ENCODE results near the gene DYRK4. TPM values are rescaled to one million over a fixed set of nuclear protein-coding genes. Genes with fewer than 3 reads are reported as not detected.

DYRK4 gene
- total RNA-seq, 1 experiment from 2014 or later = 34.0 TPM

- DNase-seq (ENCODE audit: low spot score) = no peak
These were observed 45.0 kb downstream of the DYRK4 start for GRCh38 chr12:4607056-4607455.

GRCh38 chr12:4609071-4609470, 47.1 kb downstream of the DYRK4 start:
- DNase-seq (ENCODE audit: low spot score) = no peak
- in situ Hi-C loops (cut with HindIII; ENCODE audit: low sequenced_read_pairs) = no loop called here

More at GRCh38 chr12:4607056-4607455, 45.0 kb downstream of the DYRK4 start:
- in situ Hi-C loops (cut with HindIII; ENCODE audit: low sequenced_read_pairs) = no loop called here

GRCh38 chr12:4610481-4610880, 48.5 kb downstream of the DYRK4 start:
- DNase-seq (ENCODE audit: low spot score) = no peak
- in situ Hi-C loops (cut with HindIII; ENCODE audit: low sequenced_read_pairs) = no loop called here

DNA sequence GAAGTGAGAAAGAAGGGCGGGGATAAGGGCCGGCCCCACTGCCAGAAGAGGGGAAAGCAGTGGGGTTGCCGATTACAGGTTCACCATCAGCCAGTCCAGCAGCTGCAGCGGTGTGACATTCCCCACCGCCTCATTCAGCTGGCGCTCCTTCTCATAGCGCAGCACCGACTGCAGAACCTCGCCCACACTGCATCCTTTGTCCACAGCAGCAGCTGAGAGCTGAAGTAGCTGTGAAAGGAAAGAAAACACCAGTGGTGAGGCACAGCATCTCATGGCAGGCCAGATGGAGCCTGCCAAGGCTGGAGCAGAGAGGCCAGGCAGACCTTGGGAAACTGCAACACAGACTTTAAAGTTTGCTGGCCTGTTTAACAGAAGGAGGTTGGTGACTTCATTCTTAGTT, 53.7 kb downstream of the DYRK4 start:
- no peak for DNase-seq (ENCODE audit: low spot score)
- in situ Hi-C loops (cut with HindIII; ENCODE audit: low sequenced_read_pairs) = no loop called here

DNA sequence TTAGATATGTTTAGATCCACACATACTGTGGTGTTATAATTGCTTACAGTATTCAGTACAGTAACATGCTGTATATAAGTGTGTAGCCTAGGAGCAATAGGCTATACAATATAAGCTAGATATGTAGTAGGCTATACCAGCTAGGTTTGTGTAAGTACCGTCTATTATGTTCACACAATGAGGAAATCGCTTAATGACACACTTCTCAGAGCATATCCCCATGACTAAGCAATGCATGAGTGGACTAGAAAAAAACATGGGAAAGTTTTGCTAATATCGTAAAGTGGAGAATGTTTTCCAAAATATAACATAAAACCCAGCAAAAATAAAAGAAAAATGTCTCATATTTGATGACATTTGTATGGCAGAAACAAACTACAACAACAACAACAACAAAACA, 59.5 kb downstream of the DYRK4 start:
- DNase-seq (ENCODE audit: low spot score) = no peak
- in situ Hi-C loops (cut with HindIII; ENCODE audit: low sequenced_read_pairs) = no loop called here

DNA sequence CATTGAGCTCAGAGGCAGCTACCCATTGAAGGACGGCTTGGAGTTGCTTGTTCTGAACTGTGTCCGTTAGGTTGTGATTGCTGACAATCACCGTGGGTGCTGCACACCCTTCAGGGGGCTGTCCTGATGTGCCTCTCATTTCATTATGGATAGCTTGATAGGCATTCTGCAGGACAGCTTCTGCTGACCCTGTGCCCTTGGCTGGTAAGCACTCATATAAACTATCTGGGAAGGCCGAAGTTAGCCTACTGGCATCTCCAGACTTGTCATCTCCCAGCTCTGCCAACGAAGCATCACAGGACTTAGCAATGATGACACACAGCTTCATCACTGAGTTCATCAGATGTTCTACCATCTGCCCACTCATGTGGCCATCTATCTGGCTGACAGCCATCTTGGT, 64.5 kb downstream of the DYRK4 start:
- in situ Hi-C loops (cut with HindIII; ENCODE audit: low sequenced_read_pairs) = no loop called here
- no peak for DNase-seq (ENCODE audit: low spot score)

GRCh38 chr12:4628406-4628805, 66.4 kb downstream of the DYRK4 start:
- no peak for DNase-seq (ENCODE audit: low spot score)

GRCh38 chr12:4630262-4630661, 68.3 kb downstream of the DYRK4 start:
- DNase-seq (ENCODE audit: low spot score) = no peak
- in situ Hi-C loops (cut with HindIII; ENCODE audit: low sequenced_read_pairs) = no loop called here

More at GRCh38 chr12:4628406-4628805, 66.4 kb downstream of the DYRK4 start:
- in situ Hi-C loops (cut with HindIII; ENCODE audit: low sequenced_read_pairs) = no loop called here

DNA sequence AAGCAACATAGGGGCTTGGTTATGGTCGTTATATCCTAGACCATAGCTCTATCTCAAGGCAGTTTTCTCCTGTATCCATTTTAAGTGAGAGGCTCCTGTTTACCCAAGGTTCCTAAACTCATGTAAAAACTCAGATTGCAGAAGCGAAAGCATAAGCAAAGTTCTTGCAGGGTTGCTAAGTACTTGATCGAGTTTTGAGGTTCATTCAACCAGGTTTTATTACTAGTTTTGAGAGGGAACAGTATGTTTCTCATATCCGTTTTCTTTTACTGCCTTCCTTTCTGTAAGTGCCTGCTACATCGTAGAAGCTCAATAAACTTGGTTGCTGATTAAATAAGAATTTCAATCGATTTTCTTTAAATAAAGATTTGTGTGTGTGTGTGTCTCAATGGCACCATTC, 81.7 kb downstream of the DYRK4 start:
- in situ Hi-C loops (cut with HindIII; ENCODE audit: low sequenced_read_pairs) = no loop called here
- DNase-seq (ENCODE audit: low spot score) = no peak

GRCh38 chr12:4645023-4645422, 83.0 kb downstream of the DYRK4 start:
- DNase-seq (ENCODE audit: low spot score) = no peak
- in situ Hi-C loops (cut with HindIII; ENCODE audit: low sequenced_read_pairs) = no loop called here

DNA sequence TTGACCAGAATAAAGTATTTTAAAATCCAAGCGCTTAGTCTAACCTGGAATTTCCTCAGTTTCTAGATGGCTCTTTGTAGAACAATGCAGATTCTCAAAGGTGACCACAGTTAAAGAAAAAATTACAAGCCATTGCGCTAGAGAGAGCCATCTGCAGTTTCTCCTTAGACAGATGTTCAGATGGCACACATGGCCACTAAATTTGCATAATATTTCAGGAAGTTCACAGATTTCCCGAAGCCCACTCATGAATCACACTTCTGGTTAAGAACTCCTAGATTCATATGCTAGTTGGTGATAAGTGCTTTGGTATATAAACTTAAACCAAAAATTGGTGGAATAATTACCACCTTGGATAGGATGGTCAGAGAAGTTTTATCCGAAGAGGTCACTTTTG, 86.1 kb downstream of the DYRK4 start:
- in situ Hi-C loops (cut with HindIII; ENCODE audit: low sequenced_read_pairs) = no loop called here

GRCh38 chr12:4648501-4649357, 86.7 kb downstream of the DYRK4 start, which contains the start of the genes AKAP3 and NDUFA9:
Gene AKAP3 (minus strand): TSS chr12:4649051. CDS start chr12:4638196, 10,855 bp downstream.
Gene NDUFA9 (plus strand): TSS chr12:4649114. CDS start chr12:4649127, 13 bp downstream.
- peak; percentile 88 for DNase-seq (ENCODE audit: low spot score)
- in situ Hi-C loops (cut with HindIII; ENCODE audit: low sequenced_read_pairs) = no loop called here

More for the DNA sequence above, 86.1 kb downstream of the DYRK4 start:
- no peak for DNase-seq (ENCODE audit: low spot score)

GRCh38 chr12:4649358-4649661, 87.3 kb downstream of the DYRK4 start:
- in situ Hi-C loops (cut with HindIII; ENCODE audit: low sequenced_read_pairs) = no loop called here
- DNase-seq (ENCODE audit: low spot score) = no peak

DNA sequence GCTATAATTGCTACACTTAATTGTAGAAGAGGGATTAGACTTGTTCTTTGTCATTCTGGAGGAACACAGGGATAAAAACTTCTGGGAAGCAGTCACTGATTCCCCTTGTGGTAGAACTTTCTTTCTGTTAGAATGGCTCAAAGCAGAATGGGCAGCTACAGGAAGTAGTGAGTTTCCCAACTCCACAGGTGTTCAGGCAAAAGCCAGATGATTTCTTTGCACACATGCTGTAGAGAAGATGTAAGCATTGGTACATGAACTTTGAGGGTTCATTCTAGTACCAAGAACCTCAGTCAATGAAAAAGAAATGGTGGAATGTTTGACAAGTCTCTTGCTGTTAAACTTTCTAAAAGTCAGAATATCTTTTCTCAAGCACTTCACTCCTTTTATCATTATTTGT, 91.2 kb downstream of the DYRK4 start:
- in situ Hi-C loops (cut with HindIII; ENCODE audit: low sequenced_read_pairs) = no loop called here
- DNase-seq (ENCODE audit: low spot score) = no peak

- DNase-seq (ENCODE audit: low spot score) = no peak
- in situ Hi-C loops (cut with HindIII; ENCODE audit: low sequenced_read_pairs) = no loop called here
These were observed 91.7 kb downstream of the DYRK4 start for GRCh38 chr12:4653691-4654090.

Other genes starting within 250 kb of the DYRK4 start
- 19.7 and 25.5 TPM in 2 replicates for gene TIGAR, start 241.0 kb upstream of the DYRK4 start, total RNA-seq (2014; rRNA removed; shearing (Covaris generic))
- gene FGF23, start 182.5 kb upstream of the DYRK4 start, total RNA-seq (2014; rRNA removed; shearing (Covaris generic)) = not detected in 2 replicates
- gene FGF6, start 116.4 kb upstream of the DYRK4 start, total RNA-seq (2014; rRNA removed; shearing (Covaris generic)) = not detected in 2 replicates
- gene RAD51AP1, start 23.3 kb upstream of the DYRK4 start, total RNA-seq (2014; rRNA removed; shearing (Covaris generic)) = 47.7 and 47.9 TPM in 2 replicates
- 0.58 and 2.6 TPM in 2 replicates for gene AKAP3, start 86.8 kb downstream of the DYRK4 start, total RNA-seq (2014; rRNA removed; shearing (Covaris generic))
- 101 and 160 TPM in 2 replicates for gene NDUFA9, start 86.9 kb downstream of the DYRK4 start, total RNA-seq (2014; rRNA removed; shearing (Covaris generic))
- gene GALNT8, start 158.2 kb downstream of the DYRK4 start, total RNA-seq (2014; rRNA removed; shearing (Covaris generic)) = 0.25 and 0.27 TPM in 2 replicates